Upper lobe of right lung (tissue), 1 donor: ENCODE data around the gene NHLRC3. TPM values are rescaled to one million over a fixed set of nuclear protein-coding genes. Genes with fewer than 3 reads are reported as not detected.

Experiments used
- ATAC-seq: fragments of 200-7000 bp; cut with Tn5 transposase; one replicate; pipeline ENCODE4 v1.9.1; 2020; ENCODE audit warnings: mild to moderate bottlenecking, moderate library complexity
- DNase-seq: peaks from one replicate; pipeline ENCODE4 v3.0.0-alpha.2; 2020
- H3K27ac ChIP-seq: fragments of 200-600 bp; one replicate; pipeline ENCODE4 v1.8.0; 2022
- H3K27me3 ChIP-seq: fragments of 200-600 bp; one replicate; pipeline ENCODE4 v1.8.0; 2022; ENCODE audit warnings: mild to moderate bottlenecking
- H3K36me3 ChIP-seq: fragments of 200-600 bp; one replicate; pipeline ENCODE4 v1.8.0; 2022
- H3K4me1 ChIP-seq: fragments of 200-600 bp; one replicate; pipeline ENCODE4 v1.8.0; 2022
- H3K4me3 ChIP-seq: fragments of 200-600 bp; one replicate; pipeline ENCODE4 v1.8.0; 2022; ENCODE audit warnings: mild to moderate bottlenecking
- H3K9me3 ChIP-seq: fragments of 200-600 bp; one replicate; pipeline ENCODE4 v1.8.0; 2022
- intact Hi-C: fragments of 100-400 bp; cut with DNase I; formaldehyde crosslinking; loops from one replicate; pipeline ENCODE4 v1.11.0; 2022
- total RNA-seq: library from RNA; stranded (reverse); fragmentation: NEBNext Ultra II Directional; extraction: Animal tissue kit (Norgen Biotek cat#: 25700); gene quantifications from one replicate; pipeline ENCODE4 v1.2.1, GENCODE V29; 2021
- TF ChIP-seq, protein P1 (sequence below): fragments of 200-600 bp; IDR thresholded peaks from one replicate; pipeline ENCODE4 v1.8.0; 2022; ENCODE audit warnings: antibody characterized with exemption
- donor health status: DM: no; HTN: yes; CAD: no; lungs with severe emphysema.

Gene NHLRC3
- total RNA-seq, 1 donor from 2014 or later, result 28.8 TPM

GRCh38 chr13:39091586-39091985 is 53.3 kb downstream of the NHLRC3 start:
- Histone ChIP-seq H3K27me3 (no peaks in the 10 kb centered on the region), H3K27ac (no peak overlapping the region), H3K4me3 (no peak overlapping the region), H3K4me1 (no peaks in the 10 kb centered on the region), H3K9me3 (no peaks in the 10 kb centered on the region), H3K36me3 (no peaks in the 10 kb centered on the region)
- intact Hi-C loops, result no loop called here
- DNase-seq (no peak), ATAC-seq (no peak)
- TF ChIP-seq, protein P1, sequence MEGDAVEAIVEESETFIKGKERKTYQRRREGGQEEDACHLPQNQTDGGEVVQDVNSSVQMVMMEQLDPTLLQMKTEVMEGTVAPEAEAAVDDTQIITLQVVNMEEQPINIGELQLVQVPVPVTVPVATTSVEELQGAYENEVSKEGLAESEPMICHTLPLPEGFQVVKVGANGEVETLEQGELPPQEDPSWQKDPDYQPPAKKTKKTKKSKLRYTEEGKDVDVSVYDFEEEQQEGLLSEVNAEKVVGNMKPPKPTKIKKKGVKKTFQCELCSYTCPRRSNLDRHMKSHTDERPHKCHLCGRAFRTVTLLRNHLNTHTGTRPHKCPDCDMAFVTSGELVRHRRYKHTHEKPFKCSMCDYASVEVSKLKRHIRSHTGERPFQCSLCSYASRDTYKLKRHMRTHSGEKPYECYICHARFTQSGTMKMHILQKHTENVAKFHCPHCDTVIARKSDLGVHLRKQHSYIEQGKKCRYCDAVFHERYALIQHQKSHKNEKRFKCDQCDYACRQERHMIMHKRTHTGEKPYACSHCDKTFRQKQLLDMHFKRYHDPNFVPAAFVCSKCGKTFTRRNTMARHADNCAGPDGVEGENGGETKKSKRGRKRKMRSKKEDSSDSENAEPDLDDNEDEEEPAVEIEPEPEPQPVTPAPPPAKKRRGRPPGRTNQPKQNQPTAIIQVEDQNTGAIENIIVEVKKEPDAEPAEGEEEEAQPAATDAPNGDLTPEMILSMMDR, result no peak

DNA sequence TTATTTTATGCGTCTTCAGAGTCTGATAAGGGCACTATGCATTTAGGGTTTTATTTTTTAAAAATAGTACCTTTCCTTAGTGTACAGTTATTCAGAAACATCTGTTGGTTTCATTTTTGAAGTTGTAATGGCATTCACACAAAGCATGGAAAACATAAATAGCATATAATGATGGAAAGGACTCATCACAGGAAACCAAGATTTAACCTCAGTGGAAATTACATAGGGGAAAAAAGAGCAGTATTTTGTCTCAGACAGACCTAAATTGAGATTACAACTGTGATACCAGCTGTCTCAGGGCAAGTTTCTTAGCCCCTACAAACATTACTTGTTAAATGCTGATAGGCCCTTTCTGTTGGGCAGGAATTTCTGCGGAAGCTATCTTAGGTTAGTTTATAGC is 57.2 kb downstream of the NHLRC3 start:
- ATAC-seq (no peak), DNase-seq (no peak)
- no peaks in the 10 kb centered on the region for H3K9me3 ChIP-seq
- H3K27me3 ChIP-seq, result no peaks in the 10 kb centered on the region
- no peak overlapping the region for H3K27ac ChIP-seq
- no peaks in the 10 kb centered on the region for H3K36me3 ChIP-seq
- no peaks in the 10 kb centered on the region for H3K4me1 ChIP-seq
- intact Hi-C loops, result no loop called here
- TF ChIP-seq, protein P1, result no peak
- H3K4me3 ChIP-seq, result no peak overlapping the region

DNA sequence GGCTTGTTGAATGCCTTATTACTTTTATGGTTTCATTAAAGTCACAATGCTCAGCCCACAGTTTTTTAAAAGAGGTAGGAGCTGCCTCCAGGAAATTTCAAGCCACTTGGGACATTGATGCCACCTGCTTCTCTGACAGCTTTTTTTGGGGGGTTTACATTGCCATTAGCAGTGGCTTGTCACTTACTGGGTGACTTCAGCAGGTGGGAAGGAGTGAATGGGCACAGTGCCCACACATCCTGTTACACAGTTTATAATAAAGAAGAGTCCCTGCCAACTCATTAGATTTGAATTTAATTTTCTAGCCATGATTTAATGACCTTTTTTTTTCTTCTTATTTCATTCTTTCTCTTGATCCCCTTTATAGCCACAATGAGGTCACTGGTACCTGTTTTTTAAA is 61.0 kb downstream of the NHLRC3 start:
- Histone ChIP-seq H3K4me3 (no peak overlapping the region), H3K36me3 (no peaks in the 10 kb centered on the region), H3K4me1 (no peaks in the 10 kb centered on the region), H3K9me3 (no peaks in the 10 kb centered on the region), H3K27me3 (no peaks in the 10 kb centered on the region), H3K27ac (no peak overlapping the region)
- intact Hi-C loops, result no loop called here
- DNase-seq (no peak), ATAC-seq (no peak)
- TF ChIP-seq, protein P1, result no peak

Other genes starting within 250 kb of the NHLRC3 start
- not detected for gene STOML3, start 47.6 kb upstream of the NHLRC3 start, total RNA-seq
- gene PROSER1, start 367 bp upstream of the NHLRC3 start, total RNA-seq, result 30.7 TPM